Tibial artery (tissue), 4 donors: ENCODE data around the gene MAML2.

Experiments
- DNase-seq, 2 donors: peaks; one replicate each; pipeline ENCODE4 v3.0.0-alpha.2; 2019
- H3K27ac ChIP-seq, 2 donors: fragments of 200-600 bp; sonication (generic) in 1 of 2; 1 replicate in 1 of 2; 2 replicates in 1 of 2; pipeline ENCODE4 v1.5.1; 2018 to 2019; ENCODE audit warnings: mild to moderate bottlenecking in 1 of 2
- H3K27me3 ChIP-seq, 2 donors: fragments of 200-600 bp; sonication (generic) in 1 of 2; one replicate each; pipeline versions ENCODE4 v1.5.1 to v1.6.0; 2016 to 2019
- H3K36me3 ChIP-seq, 3 donors: fragments of 200-600 bp; sonication (generic) in 2 of 3; one replicate each; pipeline ENCODE4 v1.5.1; 2016 to 2019; ENCODE audit warnings: mild to moderate bottlenecking in 2 of 3
- H3K4me1 ChIP-seq, 4 donors: fragments of 200-600 bp; sonication (generic) in 2 of 4; 1 replicate in 3 of 4; 2 replicates in 1 of 4; pipeline ENCODE4 v1.5.1; 2016 to 2019
- H3K4me3 ChIP-seq, 2 donors: fragments of 200-600 bp; sonication (generic) in 1 of 2; 1 replicate in 1 of 2; 2 replicates in 1 of 2; pipeline ENCODE4 v1.5.1; 2018 to 2019; ENCODE audit warnings: mild to moderate bottlenecking in 2 of 2
- H3K9me3 ChIP-seq, 3 donors: fragments of 200-600 bp; sonication (generic) in 1 of 3; one replicate each; pipeline ENCODE4 v1.5.1; 2016 to 2019
- intact Hi-C: fragments of 100-400 bp; cut with DNase I; formaldehyde crosslinking; loops from one replicate; pipeline ENCODE4 v1.15.0; 2023; ENCODE audit warnings: low total_unique reads
- TF ChIP-seq, protein P1 (sequence below), 2 experiments: fragments of 200-600 bp in 1 of 2; fragments of 450-650 bp in 1 of 2; IDR thresholded peaks; one replicate each; pipeline ENCODE4 v1.5.1; 2017 to 2019; ENCODE audit warnings: antibody characterized with exemption in 2 of 2, mild to moderate bottlenecking in 1 of 2, moderate library complexity in 1 of 2

The MAML2 gene

DNA sequence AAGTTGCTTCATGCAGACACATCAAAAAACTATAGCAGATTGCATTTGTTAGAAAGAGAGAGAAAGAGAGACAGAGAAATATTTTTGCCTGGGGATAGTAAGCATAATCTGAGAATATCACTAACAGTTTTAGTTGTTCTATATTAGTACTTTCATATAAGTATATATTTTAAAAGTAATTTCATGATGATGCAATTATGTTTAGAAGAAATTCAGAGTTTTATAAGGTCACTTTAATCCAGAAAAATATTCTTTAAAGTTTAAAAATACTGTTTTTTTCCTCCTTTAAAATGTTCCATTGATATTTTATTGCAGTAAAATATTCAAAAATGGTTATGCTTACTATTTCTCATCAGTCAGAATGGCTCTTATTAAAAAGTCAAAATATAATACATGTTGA lies 332.3 kb downstream of the MAML2 start:
- intact Hi-C loops, result no loop called here
- no peaks in the 10 kb centered on the region for H3K36me3 ChIP-seq

DNA sequence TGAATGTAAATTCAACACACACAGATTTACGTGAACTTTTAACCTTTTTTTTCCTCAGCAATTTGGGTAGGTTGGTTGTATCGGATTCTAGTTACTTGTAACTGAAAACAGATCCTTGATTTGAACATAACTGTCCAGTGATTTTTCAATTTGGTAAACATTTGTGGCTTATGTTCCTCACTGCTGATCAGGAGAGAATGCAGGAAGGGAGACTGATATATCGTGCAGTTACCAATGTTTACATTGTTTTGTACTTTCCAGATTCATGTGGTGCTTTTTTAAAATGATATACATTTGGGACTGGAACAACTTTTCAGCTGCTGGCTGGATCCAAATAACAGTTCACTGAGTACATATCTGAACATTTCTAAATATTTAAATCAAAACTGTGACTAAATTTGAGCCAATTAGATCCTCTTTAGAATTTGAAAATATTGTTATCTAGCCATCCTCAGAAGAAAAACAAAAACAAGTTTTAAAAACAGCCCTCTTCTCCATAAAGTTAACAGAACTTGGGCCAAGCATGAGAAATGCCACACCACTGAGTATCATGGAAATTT lies 334.8 kb downstream of the MAML2 start:
- no peak overlapping the region for H3K27ac ChIP-seq
- no peak overlapping the region for H3K4me3 ChIP-seq
- H3K9me3 ChIP-seq, result no peaks in the 10 kb centered on the region
- intact Hi-C loops, result no loop called here
- no peaks in the 10 kb centered on the region for H3K36me3 ChIP-seq
- H3K4me1 ChIP-seq, result peaks cover 0 to 21% (median 8%) of the 10 kb centered on the region in 4 donors
- DNase-seq, result no peak
- TF ChIP-seq, protein P1, sequence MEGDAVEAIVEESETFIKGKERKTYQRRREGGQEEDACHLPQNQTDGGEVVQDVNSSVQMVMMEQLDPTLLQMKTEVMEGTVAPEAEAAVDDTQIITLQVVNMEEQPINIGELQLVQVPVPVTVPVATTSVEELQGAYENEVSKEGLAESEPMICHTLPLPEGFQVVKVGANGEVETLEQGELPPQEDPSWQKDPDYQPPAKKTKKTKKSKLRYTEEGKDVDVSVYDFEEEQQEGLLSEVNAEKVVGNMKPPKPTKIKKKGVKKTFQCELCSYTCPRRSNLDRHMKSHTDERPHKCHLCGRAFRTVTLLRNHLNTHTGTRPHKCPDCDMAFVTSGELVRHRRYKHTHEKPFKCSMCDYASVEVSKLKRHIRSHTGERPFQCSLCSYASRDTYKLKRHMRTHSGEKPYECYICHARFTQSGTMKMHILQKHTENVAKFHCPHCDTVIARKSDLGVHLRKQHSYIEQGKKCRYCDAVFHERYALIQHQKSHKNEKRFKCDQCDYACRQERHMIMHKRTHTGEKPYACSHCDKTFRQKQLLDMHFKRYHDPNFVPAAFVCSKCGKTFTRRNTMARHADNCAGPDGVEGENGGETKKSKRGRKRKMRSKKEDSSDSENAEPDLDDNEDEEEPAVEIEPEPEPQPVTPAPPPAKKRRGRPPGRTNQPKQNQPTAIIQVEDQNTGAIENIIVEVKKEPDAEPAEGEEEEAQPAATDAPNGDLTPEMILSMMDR (IDR thresholded peaks at IDR 0.05), result no peak
- no peaks in the 10 kb centered on the region for H3K27me3 ChIP-seq

More for the DNA sequence above, 332.3 kb downstream of the MAML2 start:
- H3K4me3 ChIP-seq, result no peak overlapping the region
- peaks cover 0 to 21% (median 8%) of the 10 kb centered on the region in 4 donors for H3K4me1 ChIP-seq
- H3K27ac ChIP-seq, result no peak overlapping the region
- H3K27me3 ChIP-seq, result no peaks in the 10 kb centered on the region
- H3K9me3 ChIP-seq, result no peaks in the 10 kb centered on the region
- TF ChIP-seq, protein P1 (IDR thresholded peaks at IDR 0.05), result no peak
- no peak for DNase-seq

DNA sequence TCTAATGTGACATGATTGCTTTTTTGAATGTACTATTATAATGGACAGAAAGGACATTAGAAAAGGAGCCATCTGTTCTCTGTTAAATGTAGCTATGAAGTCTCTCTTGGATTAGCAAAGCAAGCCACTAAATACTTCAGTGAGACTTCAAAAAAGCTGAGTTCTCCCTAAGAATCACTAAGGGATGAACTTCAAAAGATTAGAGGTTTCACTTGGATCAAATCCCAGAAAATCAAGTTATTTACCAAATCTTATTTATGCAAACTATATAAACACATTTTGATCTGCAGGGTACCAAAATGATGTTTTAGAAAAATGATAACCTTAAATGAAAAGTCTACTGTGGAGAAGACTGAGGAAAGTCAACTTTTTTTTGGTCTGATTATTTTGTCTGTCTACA lies 337.0 kb downstream of the MAML2 start:
- DNase-seq, result no peak
- intact Hi-C loops, result no loop called here
- TF ChIP-seq, protein P1 (IDR thresholded peaks at IDR 0.05), result no peak
- Histone ChIP-seq H3K9me3 (no peaks in the 10 kb centered on the region), H3K27me3 (no peaks in the 10 kb centered on the region), H3K4me1 (peaks cover 0 to 16% (median 9%) of the 10 kb centered on the region in 4 donors), H3K4me3 (no peak overlapping the region), H3K27ac (no peak overlapping the region), H3K36me3 (no peaks in the 10 kb centered on the region)

DNA sequence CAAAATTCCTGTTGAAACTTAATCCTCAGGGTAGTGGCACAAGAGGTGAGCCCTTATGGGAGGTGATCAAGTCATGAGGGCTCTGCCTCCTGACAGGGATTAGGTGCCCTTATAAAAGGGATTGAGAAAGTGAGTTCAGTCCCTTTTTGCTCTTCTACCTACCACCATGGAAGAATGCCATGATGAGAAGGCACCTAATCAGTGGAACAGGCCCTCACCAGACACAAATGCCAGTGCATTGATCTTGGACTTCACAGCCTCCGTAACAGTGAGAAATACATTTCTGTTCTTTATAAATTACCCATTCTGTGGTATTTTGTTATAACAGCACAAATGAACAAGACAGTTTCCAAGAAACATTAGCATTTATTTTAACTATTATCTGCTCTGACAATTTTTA lies 338.1 kb downstream of the MAML2 start:
- intact Hi-C loops, result no loop called here
- TF ChIP-seq, protein P1 (IDR thresholded peaks at IDR 0.05), result no peak

DNA sequence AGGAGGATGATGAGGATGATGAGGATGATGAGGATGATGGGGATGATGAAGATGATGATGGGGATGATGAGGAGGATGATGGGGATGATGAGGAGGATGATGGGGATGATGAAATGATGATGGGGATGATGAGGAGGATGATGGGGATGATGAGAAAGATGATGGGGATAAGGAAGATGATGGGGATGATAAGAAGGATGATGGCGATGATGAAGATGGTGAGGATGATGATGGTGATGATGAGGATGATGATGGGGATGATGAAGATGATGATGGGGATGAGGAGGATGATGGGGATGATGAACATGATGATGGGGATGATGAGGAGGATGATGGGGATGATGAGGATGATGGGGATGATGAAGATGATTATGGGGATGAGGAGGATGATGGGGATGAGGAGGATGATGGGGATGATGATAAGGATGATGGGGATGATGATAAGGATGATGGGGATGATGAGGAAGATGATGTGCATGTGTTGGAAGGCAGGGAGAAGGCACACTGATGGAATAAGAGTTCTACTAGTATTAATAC lies 340.2 kb downstream of the MAML2 start:
- Histone ChIP-seq H3K27ac (no peak overlapping the region), H3K27me3 (no peaks in the 10 kb centered on the region), H3K4me1 (peaks cover 0 to 33% (median 22%) of the 10 kb centered on the region in 4 donors), H3K4me3 (no peak overlapping the region), H3K36me3 (no peaks in the 10 kb centered on the region), H3K9me3 (no peaks in the 10 kb centered on the region)
- no peak for DNase-seq
- TF ChIP-seq, protein P1 (IDR thresholded peaks at IDR 0.05), result no peak
- intact Hi-C loops, result no loop called here

More for the DNA sequence above, 338.1 kb downstream of the MAML2 start:
- H3K9me3 ChIP-seq, result no peaks in the 10 kb centered on the region
- no peak overlapping the region for H3K27ac ChIP-seq
- no peak overlapping the region for H3K4me3 ChIP-seq
- no peaks in the 10 kb centered on the region for H3K27me3 ChIP-seq
- DNase-seq, result no peak
- H3K4me1 ChIP-seq, result peaks cover 0 to 23% (median 17%) of the 10 kb centered on the region in 4 donors
- H3K36me3 ChIP-seq, result no peaks in the 10 kb centered on the region
